ENCODE measurements around the gene ARIH2.
A peak's percentile ranks its signal among the peaks of the same experiment; 100 is the strongest.

ARIH2 gene

GRCh38 chr3:48982686-48983085 lies 64.0 kb downstream of the ARIH2 start:
- no peak for DNase-seq (ENCODE audit: low read depth)
- TF ChIP-seq CTCF (IDR thresholded peaks at IDR 0.05; ENCODE audit: low read depth, low read length, missing control alignments): no peak

GRCh38 chr3:48983096-48983495 lies 64.5 kb downstream of the ARIH2 start:
- no peak for TF ChIP-seq CTCF (IDR thresholded peaks at IDR 0.05; ENCODE audit: low read depth, low read length, missing control alignments)
- no peak overlapping the region for H3K4me3 ChIP-seq (ENCODE audit: low read depth, low read length)
- no peak for DNase-seq (ENCODE audit: low read depth)

More at GRCh38 chr3:48982686-48983085, 64.0 kb downstream of the ARIH2 start:
- no peak overlapping the region for H3K4me3 ChIP-seq (ENCODE audit: low read depth, low read length)

GRCh38 chr3:48984663-48985062 lies 66.0 kb downstream of the ARIH2 start:
- DNase-seq (ENCODE audit: low read depth): no peak
- TF ChIP-seq CTCF (IDR thresholded peaks at IDR 0.05; ENCODE audit: low read depth, low read length, missing control alignments): no peak

GRCh38 chr3:48985831-48986376 lies 67.3 kb downstream of the ARIH2 start:
- no peak for DNase-seq (ENCODE audit: low read depth)

More at GRCh38 chr3:48984663-48985062, 66.0 kb downstream of the ARIH2 start:
- H3K4me3 ChIP-seq (ENCODE audit: low read depth, low read length): no peak overlapping the region

GRCh38 chr3:48989126-48989795 lies 70.6 kb downstream of the ARIH2 start:
- DNase-seq (ENCODE audit: low read depth): no peak
- TF ChIP-seq CTCF (IDR thresholded peaks at IDR 0.05; ENCODE audit: low read depth, low read length, missing control alignments): no peak
- H3K4me3 ChIP-seq (ENCODE audit: low read depth, low read length): peak overlapping the region; percentile 94

More at GRCh38 chr3:48985831-48986376, 67.3 kb downstream of the ARIH2 start:
- H3K4me3 ChIP-seq (ENCODE audit: low read depth, low read length): no peak overlapping the region
- no peak for TF ChIP-seq CTCF (IDR thresholded peaks at IDR 0.05; ENCODE audit: low read depth, low read length, missing control alignments)

- peak; percentile 14 for TF ChIP-seq CTCF (IDR thresholded peaks at IDR 0.05; ENCODE audit: low read depth, low read length, missing control alignments)
- H3K4me3 ChIP-seq (ENCODE audit: low read depth, low read length): peak within 1 kb of the TSS; percentile 94
- peak; percentile 46 for DNase-seq (ENCODE audit: low read depth)
Measured at GRCh38 chr3:48989796-48990635, 71.4 kb downstream of the ARIH2 start, which contains the start of gene P4HTM. TSS of gene P4HTM (plus strand) at chr3:48990241. CDS start at chr3:48990257, 16 bp downstream.

Data from GM12864 (cell line).